ENCODE data around the gene PAX8. TPM values are rescaled to one million over a fixed set of nuclear protein-coding genes. Genes with fewer than 3 reads are reported as not detected.

The PAX8 gene
- total and polyA plus RNA-seq, 2 of the 13 experiments (the other 11 are each of a cell fraction or from before 2014, with no cell fraction given): 1.5 to 8.8 TPM

DNA sequence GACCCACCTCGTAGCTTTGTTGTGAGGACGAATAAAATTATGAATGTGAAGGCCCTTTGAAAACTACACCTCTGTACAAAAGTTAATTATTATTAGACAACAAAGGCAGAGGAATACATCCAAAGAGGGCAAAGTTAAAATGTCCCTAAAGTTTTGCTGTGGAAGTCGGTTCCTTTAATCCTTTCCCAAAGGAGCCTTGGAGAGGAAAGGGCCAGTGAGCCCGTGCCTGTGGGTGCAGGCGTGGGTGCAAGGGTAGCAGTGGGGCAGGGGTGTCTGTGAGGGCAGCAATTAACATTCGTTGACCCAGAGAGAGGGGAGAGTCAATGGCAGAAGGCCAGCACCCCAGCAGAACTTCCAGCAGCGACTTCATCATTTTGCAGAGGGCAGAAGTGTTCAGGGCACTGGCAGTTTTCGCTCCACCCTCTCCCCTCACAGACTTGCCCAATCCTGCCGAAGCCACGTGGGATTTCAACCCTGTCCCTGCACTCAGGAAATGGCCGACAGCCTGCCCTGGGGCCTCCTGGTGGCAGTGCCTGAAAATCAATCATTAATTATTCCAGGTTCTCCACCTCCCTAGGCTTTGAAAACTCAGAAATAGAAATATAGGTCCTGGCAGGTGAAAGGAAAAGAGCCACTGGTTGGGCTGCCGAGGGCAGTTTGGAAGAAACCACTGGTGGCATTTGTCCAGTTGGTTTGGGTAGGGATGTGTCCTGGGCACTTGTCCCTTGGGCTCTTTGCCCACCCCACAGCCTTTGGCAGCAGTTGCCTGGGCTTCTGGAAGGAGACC is 4.2 kb upstream of the PAX8 start (continued):
- TF ChIP-seq, protein P1, sequence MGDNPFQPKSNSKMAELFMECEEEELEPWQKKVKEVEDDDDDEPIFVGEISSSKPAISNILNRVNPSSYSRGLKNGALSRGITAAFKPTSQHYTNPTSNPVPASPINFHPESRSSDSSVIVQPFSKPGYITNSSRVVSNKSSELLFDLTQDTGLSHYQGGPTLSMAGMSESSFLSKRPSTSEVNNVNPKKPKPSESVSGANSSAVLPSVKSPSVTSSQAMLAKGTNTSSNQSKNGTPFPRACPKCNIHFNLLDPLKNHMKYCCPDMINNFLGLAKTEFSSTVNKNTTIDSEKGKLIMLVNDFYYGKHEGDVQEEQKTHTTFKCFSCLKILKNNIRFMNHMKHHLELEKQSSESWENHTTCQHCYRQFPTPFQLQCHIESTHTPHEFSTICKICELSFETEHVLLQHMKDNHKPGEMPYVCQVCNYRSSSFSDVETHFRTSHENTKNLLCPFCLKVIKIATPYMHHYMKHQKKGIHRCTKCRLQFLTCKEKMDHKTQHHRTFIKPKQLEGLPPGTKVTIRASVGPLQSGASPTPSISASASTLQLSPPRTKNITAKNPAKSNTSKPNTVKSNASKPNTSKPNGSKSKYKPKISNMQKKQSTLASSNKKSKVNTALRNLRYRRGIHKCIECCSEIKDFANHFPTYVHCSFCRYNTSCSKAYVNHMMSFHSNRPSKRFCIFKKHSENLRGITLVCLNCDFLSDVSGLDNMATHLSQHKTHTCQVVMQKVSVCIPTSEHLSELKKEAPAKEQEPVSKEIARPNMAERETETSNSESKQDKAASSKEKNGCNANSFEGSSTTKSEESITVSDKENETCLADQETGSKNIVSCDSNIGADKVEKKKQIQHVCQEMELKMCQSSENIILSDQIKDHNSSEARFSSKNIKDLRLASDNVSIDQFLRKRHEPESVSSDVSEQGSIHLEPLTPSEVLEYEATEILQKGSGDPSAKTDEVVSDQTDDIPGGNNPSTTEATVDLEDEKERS (CRISPR knock-in tag; IDR thresholded peaks at IDR 0.05): peak; percentile 33; the same call in 1 of the 2 replicates
- TF ChIP-seq ZNF720 (CRISPR knock-in tag; IDR thresholded peaks at IDR 0.05): no peak
- TF ChIP-seq, protein P2, sequence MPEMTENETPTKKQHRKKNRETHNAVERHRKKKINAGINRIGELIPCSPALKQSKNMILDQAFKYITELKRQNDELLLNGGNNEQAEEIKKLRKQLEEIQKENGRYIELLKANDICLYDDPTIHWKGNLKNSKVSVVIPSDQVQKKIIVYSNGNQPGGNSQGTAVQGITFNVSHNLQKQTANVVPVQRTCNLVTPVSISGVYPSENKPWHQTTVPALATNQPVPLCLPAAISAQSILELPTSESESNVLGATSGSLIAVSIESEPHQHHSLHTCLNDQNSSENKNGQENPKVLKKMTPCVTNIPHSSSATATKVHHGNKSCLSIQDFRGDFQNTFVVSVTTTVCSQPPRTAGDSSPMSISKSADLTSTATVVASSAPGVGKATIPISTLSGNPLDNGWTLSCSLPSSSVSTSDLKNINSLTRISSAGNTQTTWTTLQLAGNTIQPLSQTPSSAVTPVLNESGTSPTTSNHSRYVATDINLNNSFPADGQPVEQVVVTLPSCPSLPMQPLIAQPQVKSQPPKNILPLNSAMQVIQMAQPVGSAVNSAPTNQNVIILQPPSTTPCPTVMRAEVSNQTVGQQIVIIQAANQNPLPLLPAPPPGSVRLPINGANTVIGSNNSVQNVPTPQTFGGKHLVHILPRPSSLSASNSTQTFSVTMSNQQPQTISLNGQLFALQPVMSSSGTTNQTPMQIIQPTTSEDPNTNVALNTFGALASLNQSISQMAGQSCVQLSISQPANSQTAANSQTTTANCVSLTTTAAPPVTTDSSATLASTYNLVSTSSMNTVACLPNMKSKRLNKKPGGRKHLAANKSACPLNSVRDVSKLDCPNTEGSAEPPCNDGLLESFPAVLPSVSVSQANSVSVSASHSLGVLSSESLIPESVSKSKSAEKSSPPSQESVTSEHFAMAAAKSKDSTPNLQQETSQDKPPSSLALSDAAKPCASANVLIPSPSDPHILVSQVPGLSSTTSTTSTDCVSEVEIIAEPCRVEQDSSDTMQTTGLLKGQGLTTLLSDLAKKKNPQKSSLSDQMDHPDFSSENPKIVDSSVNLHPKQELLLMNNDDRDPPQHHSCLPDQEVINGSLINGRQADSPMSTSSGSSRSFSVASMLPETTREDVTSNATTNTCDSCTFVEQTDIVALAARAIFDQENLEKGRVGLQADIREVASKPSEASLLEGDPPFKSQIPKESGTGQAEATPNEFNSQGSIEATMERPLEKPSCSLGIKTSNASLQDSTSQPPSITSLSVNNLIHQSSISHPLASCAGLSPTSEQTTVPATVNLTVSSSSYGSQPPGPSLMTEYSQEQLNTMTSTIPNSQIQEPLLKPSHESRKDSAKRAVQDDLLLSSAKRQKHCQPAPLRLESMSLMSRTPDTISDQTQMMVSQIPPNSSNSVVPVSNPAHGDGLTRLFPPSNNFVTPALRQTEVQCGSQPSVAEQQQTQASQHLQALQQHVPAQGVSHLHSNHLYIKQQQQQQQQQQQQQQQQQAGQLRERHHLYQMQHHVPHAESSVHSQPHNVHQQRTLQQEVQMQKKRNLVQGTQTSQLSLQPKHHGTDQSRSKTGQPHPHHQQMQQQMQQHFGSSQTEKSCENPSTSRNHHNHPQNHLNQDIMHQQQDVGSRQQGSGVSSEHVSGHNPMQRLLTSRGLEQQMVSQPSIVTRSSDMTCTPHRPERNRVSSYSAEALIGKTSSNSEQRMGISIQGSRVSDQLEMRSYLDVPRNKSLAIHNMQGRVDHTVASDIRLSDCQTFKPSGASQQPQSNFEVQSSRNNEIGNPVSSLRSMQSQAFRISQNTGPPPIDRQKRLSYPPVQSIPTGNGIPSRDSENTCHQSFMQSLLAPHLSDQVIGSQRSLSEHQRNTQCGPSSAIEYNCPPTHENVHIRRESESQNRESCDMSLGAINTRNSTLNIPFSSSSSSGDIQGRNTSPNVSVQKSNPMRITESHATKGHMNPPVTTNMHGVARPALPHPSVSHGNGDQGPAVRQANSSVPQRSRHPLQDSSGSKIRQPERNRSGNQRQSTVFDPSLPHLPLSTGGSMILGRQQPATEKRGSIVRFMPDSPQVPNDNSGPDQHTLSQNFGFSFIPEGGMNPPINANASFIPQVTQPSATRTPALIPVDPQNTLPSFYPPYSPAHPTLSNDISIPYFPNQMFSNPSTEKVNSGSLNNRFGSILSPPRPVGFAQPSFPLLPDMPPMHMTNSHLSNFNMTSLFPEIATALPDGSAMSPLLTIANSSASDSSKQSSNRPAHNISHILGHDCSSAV (CRISPR knock-in tag; IDR thresholded peaks at IDR 0.05; ENCODE audit: borderline replicate concordance): no peak
- TF ChIP-seq WIZ (CRISPR knock-in tag; IDR thresholded peaks at IDR 0.05): no peak; the same call in 1 of the 2 replicates
- TF ChIP-seq SP140L (CRISPR knock-in tag; IDR thresholded peaks at IDR 0.05; ENCODE audit: borderline replicate concordance): no peak
- peak; percentile 69 for TF ChIP-seq FOXO1 (CRISPR knock-in tag; IDR thresholded peaks at IDR 0.05)
- TF ChIP-seq, protein P3, sequence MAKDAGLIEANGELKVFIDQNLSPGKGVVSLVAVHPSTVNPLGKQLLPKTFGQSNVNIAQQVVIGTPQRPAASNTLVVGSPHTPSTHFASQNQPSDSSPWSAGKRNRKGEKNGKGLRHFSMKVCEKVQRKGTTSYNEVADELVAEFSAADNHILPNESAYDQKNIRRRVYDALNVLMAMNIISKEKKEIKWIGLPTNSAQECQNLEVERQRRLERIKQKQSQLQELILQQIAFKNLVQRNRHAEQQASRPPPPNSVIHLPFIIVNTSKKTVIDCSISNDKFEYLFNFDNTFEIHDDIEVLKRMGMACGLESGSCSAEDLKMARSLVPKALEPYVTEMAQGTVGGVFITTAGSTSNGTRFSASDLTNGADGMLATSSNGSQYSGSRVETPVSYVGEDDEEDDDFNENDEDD (CRISPR knock-in tag; IDR thresholded peaks at IDR 0.05; ENCODE audit: borderline replicate concordance): peak; percentile 88
- TF ChIP-seq ZSCAN30 (CRISPR knock-in tag; IDR thresholded peaks at IDR 0.05): peak; percentile 57; the same call in 1 of the 2 replicates
- no peak for TF ChIP-seq KLF11 (CRISPR knock-in tag; IDR thresholded peaks at IDR 0.05)
- peak; percentile 76 for TF ChIP-seq ZNF792 (CRISPR knock-in tag; IDR thresholded peaks at IDR 0.05)
- no peak for TF ChIP-seq TSC22D2 (CRISPR knock-in tag; IDR thresholded peaks at IDR 0.05; ENCODE audit: borderline replicate concordance)
- TF ChIP-seq, protein P4, sequence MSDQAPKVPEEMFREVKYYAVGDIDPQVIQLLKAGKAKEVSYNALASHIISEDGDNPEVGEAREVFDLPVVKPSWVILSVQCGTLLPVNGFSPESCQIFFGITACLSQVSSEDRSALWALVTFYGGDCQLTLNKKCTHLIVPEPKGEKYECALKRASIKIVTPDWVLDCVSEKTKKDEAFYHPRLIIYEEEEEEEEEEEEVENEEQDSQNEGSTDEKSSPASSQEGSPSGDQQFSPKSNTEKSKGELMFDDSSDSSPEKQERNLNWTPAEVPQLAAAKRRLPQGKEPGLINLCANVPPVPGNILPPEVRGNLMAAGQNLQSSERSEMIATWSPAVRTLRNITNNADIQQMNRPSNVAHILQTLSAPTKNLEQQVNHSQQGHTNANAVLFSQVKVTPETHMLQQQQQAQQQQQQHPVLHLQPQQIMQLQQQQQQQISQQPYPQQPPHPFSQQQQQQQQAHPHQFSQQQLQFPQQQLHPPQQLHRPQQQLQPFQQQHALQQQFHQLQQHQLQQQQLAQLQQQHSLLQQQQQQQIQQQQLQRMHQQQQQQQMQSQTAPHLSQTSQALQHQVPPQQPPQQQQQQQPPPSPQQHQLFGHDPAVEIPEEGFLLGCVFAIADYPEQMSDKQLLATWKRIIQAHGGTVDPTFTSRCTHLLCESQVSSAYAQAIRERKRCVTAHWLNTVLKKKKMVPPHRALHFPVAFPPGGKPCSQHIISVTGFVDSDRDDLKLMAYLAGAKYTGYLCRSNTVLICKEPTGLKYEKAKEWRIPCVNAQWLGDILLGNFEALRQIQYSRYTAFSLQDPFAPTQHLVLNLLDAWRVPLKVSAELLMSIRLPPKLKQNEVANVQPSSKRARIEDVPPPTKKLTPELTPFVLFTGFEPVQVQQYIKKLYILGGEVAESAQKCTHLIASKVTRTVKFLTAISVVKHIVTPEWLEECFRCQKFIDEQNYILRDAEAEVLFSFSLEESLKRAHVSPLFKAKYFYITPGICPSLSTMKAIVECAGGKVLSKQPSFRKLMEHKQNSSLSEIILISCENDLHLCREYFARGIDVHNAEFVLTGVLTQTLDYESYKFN (CRISPR knock-in tag; conservative IDR thresholded peaks at IDR 0.05): peak; percentile 86
